WERI-Rb-1 (cell line): ENCODE results near the gene OPA3.
A peak's percentile ranks its signal among the peaks of the same experiment; 100 is the strongest.
"Not testable (repeated sequence)": the region's sequence is repeated elsewhere in the genome, so short reads cannot be mapped to it uniquely, and the experiment has no call there.

Experiments
- DNase-seq: peaks from one replicate; pipeline ENCODE4 v3.0.0-alpha.2; 2020
- H3K27ac ChIP-seq: fragments of 250-450 bp; sonication (Bioruptor Pico); 2 replicates; pipeline ENCODE4 v1.5.1; 2020; ENCODE audit warnings: mild to moderate bottlenecking, moderate library complexity
- H3K27me3 ChIP-seq: fragments of 250-450 bp; sonication (Bioruptor Pico); 2 replicates; pipeline ENCODE4 v1.5.1; 2021; ENCODE audit warnings: mild to moderate bottlenecking, low read depth, moderate library complexity; ENCODE audit not compliant: insufficient read depth, severe bottlenecking
- H3K36me3 ChIP-seq: fragments of 250-450 bp; sonication (Bioruptor Pico); 2 replicates; pipeline ENCODE4 v1.5.1; 2020; ENCODE audit warnings: mild to moderate bottlenecking, moderate library complexity
- H3K4me3 ChIP-seq: 2 replicates; pipeline ENCODE4 v1.5.1; 2011; ENCODE audit warnings: low read depth, mild to moderate bottlenecking, control low read depth, low read length
- H3K9me3 ChIP-seq: fragments of 250-450 bp; sonication (Bioruptor Pico); 2 replicates; pipeline ENCODE4 v1.5.1; 2021; ENCODE audit warnings: mild to moderate bottlenecking, moderate library complexity; ENCODE audit not compliant: severe bottlenecking
- TF ChIP-seq, protein P1 (sequence below): IDR thresholded peaks from 2 replicates; pipeline ENCODE4 v1.5.1; 2011; ENCODE audit warnings: low read depth, mild to moderate bottlenecking, control low read depth, inconsistent platforms, low read length

The OPA3 gene

GRCh38 chr19:45621976-45622503 lies 37.4 kb upstream of the OPA3 start:
- TF ChIP-seq, protein P1, sequence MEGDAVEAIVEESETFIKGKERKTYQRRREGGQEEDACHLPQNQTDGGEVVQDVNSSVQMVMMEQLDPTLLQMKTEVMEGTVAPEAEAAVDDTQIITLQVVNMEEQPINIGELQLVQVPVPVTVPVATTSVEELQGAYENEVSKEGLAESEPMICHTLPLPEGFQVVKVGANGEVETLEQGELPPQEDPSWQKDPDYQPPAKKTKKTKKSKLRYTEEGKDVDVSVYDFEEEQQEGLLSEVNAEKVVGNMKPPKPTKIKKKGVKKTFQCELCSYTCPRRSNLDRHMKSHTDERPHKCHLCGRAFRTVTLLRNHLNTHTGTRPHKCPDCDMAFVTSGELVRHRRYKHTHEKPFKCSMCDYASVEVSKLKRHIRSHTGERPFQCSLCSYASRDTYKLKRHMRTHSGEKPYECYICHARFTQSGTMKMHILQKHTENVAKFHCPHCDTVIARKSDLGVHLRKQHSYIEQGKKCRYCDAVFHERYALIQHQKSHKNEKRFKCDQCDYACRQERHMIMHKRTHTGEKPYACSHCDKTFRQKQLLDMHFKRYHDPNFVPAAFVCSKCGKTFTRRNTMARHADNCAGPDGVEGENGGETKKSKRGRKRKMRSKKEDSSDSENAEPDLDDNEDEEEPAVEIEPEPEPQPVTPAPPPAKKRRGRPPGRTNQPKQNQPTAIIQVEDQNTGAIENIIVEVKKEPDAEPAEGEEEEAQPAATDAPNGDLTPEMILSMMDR, result no peak
- Histone ChIP-seq H3K27me3 (no peaks in the 10 kb centered on the region), H3K27ac (no peak overlapping the region), H3K36me3 (no peaks in the 10 kb centered on the region), H3K9me3 (no peaks in the 10 kb centered on the region), H3K4me3 (no peak overlapping the region)
- DNase-seq, result no peak

- Histone ChIP-seq H3K27me3 (no peaks in the 10 kb centered on the region), H3K4me3 (no peak overlapping the region), H3K27ac (no peak overlapping the region), H3K9me3 (no peaks in the 10 kb centered on the region), H3K36me3 (no peaks in the 10 kb centered on the region)
- DNase-seq, result no peak
- TF ChIP-seq, protein P1, result no peak
Measured at GRCh38 chr19:45621389-45621788, 36.8 kb upstream of the OPA3 start.

DNA sequence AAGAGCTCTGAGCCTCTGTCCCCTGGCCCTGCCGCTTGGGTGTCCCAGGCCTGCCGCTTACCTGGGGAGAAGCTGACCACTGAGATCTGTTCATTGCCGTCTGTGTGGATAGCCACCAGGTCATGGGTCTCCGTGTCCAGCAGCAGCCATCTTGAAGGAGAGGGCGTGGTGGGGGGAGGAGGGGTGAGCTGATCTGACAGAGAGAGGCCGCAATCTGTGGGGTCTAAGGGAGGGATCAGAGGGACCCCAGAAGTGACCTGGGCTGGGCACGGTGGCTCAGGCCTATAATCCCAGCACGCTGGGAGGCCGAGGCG lies 32.1 kb upstream of the OPA3 start:
- H3K27ac ChIP-seq, result no peak overlapping the region

DNA sequence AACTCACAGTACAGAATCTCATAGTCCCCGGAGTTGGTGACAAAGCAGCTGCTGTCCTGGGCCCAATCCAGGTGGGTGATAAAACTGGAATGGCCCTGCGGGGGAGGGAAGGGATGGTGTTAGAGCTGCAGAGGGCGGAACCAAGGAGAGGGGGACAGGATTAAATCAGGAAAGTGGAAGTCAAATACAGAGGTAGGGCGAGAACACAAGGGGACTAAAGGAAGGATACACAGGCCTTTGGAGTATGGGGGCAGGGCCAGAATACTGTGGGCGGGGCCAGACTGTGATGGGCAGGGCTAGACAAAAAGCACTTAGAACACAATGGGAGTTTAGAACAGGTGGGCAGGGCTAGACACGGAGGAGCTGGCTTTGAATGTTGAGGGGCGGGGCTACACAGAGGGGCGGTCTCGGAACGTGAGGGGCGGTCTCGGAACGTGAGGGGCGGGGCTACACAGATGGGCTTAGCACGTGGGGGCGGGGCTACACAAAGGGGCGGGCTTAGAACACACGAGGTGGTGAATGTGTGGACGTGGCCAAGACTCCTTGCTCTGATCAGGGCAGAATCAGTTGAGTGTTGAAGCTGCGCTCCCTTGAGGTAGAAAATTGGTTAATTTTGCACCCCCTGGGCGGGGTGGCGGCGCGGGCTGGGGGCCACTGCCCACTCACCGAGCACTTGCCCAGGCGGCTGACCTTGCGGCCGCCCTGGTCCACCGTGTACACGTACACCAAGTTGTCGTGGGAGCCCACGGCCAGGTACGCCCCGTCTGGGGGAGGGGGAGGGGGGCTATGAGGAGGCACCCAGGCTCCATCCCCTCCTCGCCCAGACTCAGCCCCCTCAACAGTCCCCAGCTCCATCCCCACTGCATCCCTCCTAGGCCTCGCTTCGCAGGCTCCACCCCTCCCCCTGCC lies 31.4 kb upstream of the OPA3 start:
- no peaks in the 10 kb centered on the region for H3K36me3 ChIP-seq
- H3K27me3 ChIP-seq, result no peaks in the 10 kb centered on the region
- TF ChIP-seq, protein P1, result no peak
- DNase-seq, result peak; percentile 73
- no peak overlapping the region for H3K4me3 ChIP-seq
- no peaks in the 10 kb centered on the region for H3K9me3 ChIP-seq
- no peak overlapping the region for H3K27ac ChIP-seq

More for the DNA sequence above, 32.1 kb upstream of the OPA3 start:
- no peaks in the 10 kb centered on the region for H3K36me3 ChIP-seq
- no peaks in the 10 kb centered on the region for H3K27me3 ChIP-seq
- H3K9me3 ChIP-seq, result no peaks in the 10 kb centered on the region
- DNase-seq, result no peak
- TF ChIP-seq, protein P1, result no peak
- no peak overlapping the region for H3K4me3 ChIP-seq

DNA sequence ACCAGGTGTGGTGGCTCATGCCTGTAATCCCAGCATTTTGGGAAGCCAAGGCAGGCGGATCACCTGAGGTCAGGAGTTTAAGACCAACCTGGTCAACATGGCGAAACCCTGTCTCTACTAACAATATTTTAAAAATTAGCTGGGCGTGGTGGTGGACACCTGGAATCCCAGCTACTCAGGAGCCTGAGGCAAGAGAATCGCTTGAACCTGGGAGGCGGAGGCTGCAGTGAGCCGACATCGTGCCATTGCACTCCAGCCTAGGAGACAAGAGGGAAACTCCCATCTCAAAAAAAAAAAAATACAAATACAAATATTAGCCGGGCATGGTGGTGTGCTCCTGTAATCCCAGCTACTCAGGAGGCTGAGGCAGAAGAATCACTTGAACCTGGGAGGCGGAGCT lies 30.5 kb upstream of the OPA3 start:
- not testable (repeated sequence) for H3K27me3 ChIP-seq, DNase-seq, H3K27ac ChIP-seq, H3K4me3 ChIP-seq, H3K9me3 ChIP-seq, H3K36me3 ChIP-seq

DNA sequence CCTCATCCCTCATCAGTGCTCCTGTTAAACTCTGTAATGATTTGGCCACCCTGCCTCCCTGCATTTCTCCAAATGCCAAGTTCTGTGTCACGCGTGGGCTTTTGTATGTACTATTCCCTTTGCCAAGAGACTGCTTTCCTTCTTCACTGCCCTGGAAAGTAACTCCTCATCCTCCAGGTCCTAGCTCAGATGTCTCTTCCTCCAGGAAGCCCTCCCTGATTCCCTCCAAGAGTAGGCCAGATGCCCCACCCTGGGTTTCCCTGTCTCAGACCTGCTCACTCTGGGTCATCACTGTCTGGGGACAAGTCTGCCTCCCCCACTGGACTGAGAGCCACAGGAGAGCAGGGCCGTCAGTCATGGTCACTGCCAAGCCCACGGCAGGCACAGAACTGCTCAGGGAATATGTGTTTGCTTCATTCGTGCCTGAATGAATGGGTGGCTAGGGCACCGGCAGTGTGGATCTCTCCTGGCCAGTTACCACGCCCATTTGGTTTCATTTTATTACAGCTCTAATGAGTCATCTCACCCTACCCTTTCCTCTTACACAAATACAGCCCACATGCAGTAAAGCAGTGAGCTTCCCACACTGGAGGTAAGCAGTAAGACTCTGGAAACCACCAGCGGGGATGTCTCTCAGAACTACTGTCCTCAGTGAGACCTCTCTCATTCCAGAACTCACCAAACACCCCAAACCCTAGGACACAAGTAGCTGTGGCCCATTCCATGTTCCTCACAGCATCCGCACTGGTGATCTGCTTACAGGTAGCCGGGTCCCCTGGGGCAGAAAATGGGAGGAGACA lies 29.5 kb upstream of the OPA3 start:
- Histone ChIP-seq H3K27me3 (no peaks in the 10 kb centered on the region), H3K27ac (no peak overlapping the region), H3K9me3 (no peaks in the 10 kb centered on the region), H3K36me3 (no peaks in the 10 kb centered on the region), H3K4me3 (no peak overlapping the region)
- TF ChIP-seq, protein P1, result no peak
- DNase-seq, result no peak
